ENCODE data around the gene NTM. TPM values are rescaled to one million over a fixed set of nuclear protein-coding genes. Genes with fewer than 3 reads are reported as not detected.

The NTM gene
- total RNA-seq, 4 donors from 2014 or later = 0.21 to 3.2 (median 0.84) TPM

DNA sequence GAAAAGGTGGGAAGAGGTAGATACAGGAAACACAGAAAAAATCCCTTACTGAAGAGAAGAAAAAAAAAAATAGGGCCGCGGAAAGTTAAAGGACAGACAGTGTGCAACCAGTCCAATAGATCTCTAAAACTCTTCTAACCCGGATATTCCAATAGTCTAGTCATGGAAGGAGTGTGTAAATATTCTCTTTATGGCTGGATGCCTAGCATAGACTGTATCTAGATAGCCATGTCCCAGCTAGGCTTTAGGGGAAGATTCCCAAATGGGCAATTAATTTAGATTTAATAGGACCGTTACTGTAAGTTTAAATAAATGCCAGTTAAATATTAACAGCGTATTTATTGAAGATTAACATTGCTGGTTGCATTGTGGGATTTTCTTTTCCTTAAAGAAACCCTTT is 532.7 kb downstream of the NTM start:
- Histone ChIP-seq H3K27me3 (no peaks in the 10 kb centered on the region), H3K4me1 (no peaks in the 10 kb centered on the region), H3K36me3 (no peaks in the 10 kb centered on the region), H3K4me3 (no peak overlapping the region), H3K27ac (no peak overlapping the region), H3K9me3 (no peaks in the 10 kb centered on the region)
- intact Hi-C loops (cut with DNase I) = no loop called here
- DNase-seq = no peak
- TF ChIP-seq POLR2A (IDR thresholded peaks at IDR 0.05) = no peak
- TF ChIP-seq, protein P1, sequence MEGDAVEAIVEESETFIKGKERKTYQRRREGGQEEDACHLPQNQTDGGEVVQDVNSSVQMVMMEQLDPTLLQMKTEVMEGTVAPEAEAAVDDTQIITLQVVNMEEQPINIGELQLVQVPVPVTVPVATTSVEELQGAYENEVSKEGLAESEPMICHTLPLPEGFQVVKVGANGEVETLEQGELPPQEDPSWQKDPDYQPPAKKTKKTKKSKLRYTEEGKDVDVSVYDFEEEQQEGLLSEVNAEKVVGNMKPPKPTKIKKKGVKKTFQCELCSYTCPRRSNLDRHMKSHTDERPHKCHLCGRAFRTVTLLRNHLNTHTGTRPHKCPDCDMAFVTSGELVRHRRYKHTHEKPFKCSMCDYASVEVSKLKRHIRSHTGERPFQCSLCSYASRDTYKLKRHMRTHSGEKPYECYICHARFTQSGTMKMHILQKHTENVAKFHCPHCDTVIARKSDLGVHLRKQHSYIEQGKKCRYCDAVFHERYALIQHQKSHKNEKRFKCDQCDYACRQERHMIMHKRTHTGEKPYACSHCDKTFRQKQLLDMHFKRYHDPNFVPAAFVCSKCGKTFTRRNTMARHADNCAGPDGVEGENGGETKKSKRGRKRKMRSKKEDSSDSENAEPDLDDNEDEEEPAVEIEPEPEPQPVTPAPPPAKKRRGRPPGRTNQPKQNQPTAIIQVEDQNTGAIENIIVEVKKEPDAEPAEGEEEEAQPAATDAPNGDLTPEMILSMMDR (IDR thresholded peaks at IDR 0.05) = no peak
- WGBS, 2 donors = 63 to 64% methylated on average over 5 of the region's 5 CpGs

DNA sequence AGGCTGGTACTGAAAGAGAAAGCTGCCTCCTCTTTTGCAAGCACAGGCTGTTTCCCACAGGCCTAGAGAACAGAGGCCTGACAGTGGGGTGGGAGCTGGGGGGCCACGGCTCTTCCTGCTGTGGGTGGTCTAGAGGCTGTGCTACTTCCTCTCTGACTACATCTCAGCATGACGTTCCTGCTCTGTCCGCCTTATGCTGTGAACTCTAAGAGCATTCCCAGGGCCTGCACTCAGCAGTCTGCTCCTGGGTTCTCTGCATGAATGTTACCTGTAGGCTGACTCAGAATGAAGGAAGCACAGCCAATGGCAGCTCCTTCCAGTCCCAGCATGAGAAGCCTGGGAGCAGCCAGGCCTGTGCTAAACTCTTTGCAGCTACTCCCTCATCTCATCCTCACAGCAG is 534.3 kb downstream of the NTM start:
- H3K27me3 ChIP-seq = peaks cover 0 to 16% (median 0%) of the 10 kb centered on the region in 4 donors
- H3K27ac ChIP-seq = no peak overlapping the region
- H3K36me3 ChIP-seq = no peaks in the 10 kb centered on the region
- no peak for DNase-seq
- H3K4me3 ChIP-seq = no peak overlapping the region
- TF ChIP-seq, protein P1 (IDR thresholded peaks at IDR 0.05) = no peak
- no peak for TF ChIP-seq POLR2A (IDR thresholded peaks at IDR 0.05)
- H3K4me1 ChIP-seq = no peaks in the 10 kb centered on the region
- no peaks in the 10 kb centered on the region for H3K9me3 ChIP-seq
- 66 to 74% methylated on average over 3 of the region's 3 CpGs for WGBS, 2 donors
- intact Hi-C loops (cut with DNase I) = no loop called here

DNA sequence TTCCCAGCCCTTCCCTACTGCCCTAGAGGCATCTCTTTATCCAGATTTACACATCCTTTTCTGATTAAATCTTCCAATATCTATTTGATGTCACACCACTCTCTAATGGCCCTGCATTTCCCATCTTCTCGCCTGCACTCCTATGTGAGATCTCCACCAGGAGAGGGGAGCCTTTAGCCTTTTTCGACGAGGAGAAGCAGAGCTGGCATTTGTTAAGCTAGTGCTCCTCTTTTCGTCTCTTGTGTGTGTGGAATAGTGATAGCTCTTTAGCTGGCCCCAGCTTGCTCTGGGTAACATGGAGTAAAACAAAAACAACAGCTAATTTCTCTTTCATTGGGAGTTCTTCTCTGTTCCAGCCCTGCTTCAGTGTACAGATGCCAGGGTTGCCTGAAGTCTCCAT is 536.5 kb downstream of the NTM start:
- Histone ChIP-seq H3K27me3 (peaks cover 0 to 38% (median 0%) of the 10 kb centered on the region in 4 donors), H3K27ac (no peak overlapping the region), H3K36me3 (no peaks in the 10 kb centered on the region), H3K4me3 (no peak overlapping the region), H3K9me3 (no peaks in the 10 kb centered on the region), H3K4me1 (peaks cover 0 to 13% (median 0%) of the 10 kb centered on the region in 3 donors)
- WGBS, 2 donors = 44 to 56% methylated on average over 4 of the region's 4 CpGs
- DNase-seq = no peak
- TF ChIP-seq, protein P1 (IDR thresholded peaks at IDR 0.05) = no peak
- TF ChIP-seq POLR2A (IDR thresholded peaks at IDR 0.05) = no peak
- intact Hi-C loops (cut with DNase I) = no loop called here

DNA sequence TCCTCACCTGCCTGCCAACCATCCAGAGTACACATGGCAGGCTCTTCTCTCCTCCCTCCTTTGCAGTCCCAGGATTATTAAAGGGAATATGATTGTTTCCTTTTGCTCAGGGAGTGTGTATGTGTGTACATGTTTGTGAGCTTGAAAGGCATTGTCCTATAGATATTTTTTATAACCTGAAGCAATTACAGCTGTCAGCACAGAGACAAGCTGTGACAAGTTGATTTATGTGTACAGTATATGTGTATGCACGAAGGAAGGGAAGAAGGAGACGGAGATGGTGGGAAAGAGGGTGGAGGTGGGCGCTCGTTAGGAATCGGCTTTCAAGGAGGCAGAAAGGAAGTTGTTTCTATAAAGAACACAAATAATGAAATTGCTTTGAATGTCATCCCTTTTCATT is 537.0 kb downstream of the NTM start:
- Histone ChIP-seq H3K27me3 (peaks cover 0 to 40% (median 0%) of the 10 kb centered on the region in 4 donors), H3K4me1 (peaks cover 0 to 13% (median 0%) of the 10 kb centered on the region in 3 donors), H3K27ac (no peak overlapping the region), H3K36me3 (no peaks in the 10 kb centered on the region), H3K4me3 (no peak overlapping the region), H3K9me3 (no peaks in the 10 kb centered on the region)
- TF ChIP-seq, protein P1 (IDR thresholded peaks at IDR 0.05) = no peak
- no peak for TF ChIP-seq POLR2A (IDR thresholded peaks at IDR 0.05)
- WGBS, 2 donors = 62% methylated on average over 5 of the region's 5 CpGs
- intact Hi-C loops (cut with DNase I) = no loop called here
- no peak for DNase-seq

DNA sequence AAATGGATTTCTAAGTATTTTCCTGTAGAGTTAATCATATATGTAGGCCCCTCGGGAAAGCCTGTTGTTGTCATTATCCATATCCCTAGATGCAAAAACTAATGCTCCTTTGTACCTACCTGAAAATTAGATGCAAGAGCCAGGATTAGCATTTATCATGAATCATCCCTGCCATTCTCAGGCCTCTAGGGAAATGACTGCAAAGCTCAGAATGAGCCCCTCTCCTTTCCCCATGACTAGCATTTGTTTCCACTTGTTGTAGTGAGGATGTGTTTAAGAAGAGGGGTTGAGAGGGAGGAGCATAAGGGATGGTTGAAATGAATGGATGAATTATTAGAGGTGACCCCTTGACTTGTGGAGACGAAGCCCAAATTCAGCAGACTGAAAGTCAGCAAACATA is 537.9 kb downstream of the NTM start:
- DNase-seq = no peak
- intact Hi-C loops (cut with DNase I) = no loop called here
- 27 to 50% methylated on average over 2 of the region's 2 CpGs for WGBS, 2 donors
- H3K4me1 ChIP-seq = peaks cover 0 to 13% (median 0%) of the 10 kb centered on the region in 3 donors
- H3K9me3 ChIP-seq = no peaks in the 10 kb centered on the region
- no peak overlapping the region for H3K4me3 ChIP-seq
- H3K27ac ChIP-seq = no peak overlapping the region
- peaks cover 0 to 45% (median 0%) of the 10 kb centered on the region in 4 donors for H3K27me3 ChIP-seq
- no peaks in the 10 kb centered on the region for H3K36me3 ChIP-seq
- TF ChIP-seq, protein P1 (IDR thresholded peaks at IDR 0.05) = no peak
- TF ChIP-seq POLR2A (IDR thresholded peaks at IDR 0.05) = no peak

Measured in esophagus squamous epithelium (tissue), 5 donors.